ENCODE measurements around the gene GUCA1A. TPM values are rescaled to one million over a fixed set of nuclear protein-coding genes. Genes with fewer than 3 reads are reported as not detected.
"Not testable (repeated sequence)": the region's sequence is repeated elsewhere in the genome, so short reads cannot be mapped to it uniquely, and the experiment has no call there.

GUCA1A gene
- polyA plus RNA-seq, 1 experiment, result 0.20 TPM

- TF ChIP-seq CTCF (IDR thresholded peaks at IDR 0.05; ENCODE audit: insufficient read depth, low read depth, low read length), result no peak
- CTCF ChIA-PET, result no interaction called here
- no peak overlapping the region for H3K4me3 ChIP-seq (ENCODE audit: low read depth, low read length)
- POLR2A ChIA-PET, result no interaction called here
- no peaks in the 10 kb centered on the region for H3K36me3 ChIP-seq (ENCODE audit: control insufficient read depth, insufficient read depth, low read length)
- DNase-seq (ENCODE audit: low read depth), result no peak
- H3K27me3 ChIP-seq (ENCODE audit: control insufficient read depth, insufficient read depth, low read length), result no peaks in the 10 kb centered on the region
Measured at GRCh38 chr6:42182101-42182500, 8.9 kb downstream of the GUCA1A start.

- POLR2A ChIA-PET, result no interaction called here
- no peak for DNase-seq (ENCODE audit: low read depth)
- TF ChIP-seq CTCF (IDR thresholded peaks at IDR 0.05; ENCODE audit: insufficient read depth, low read depth, low read length), result no peak
Measured at GRCh38 chr6:42184475-42184874, 11.3 kb downstream of the GUCA1A start.

GRCh38 chr6:42185597-42185996 lies 12.4 kb downstream of the GUCA1A start:
- CTCF ChIA-PET, result interaction anchor here (1.0 kb wide), 1 partner anchor 18 kb away, joined by 4 read pairs; no protein-coding TSS in a partner anchor

More at GRCh38 chr6:42184475-42184874, 11.3 kb downstream of the GUCA1A start:
- Histone ChIP-seq H3K4me3 (ENCODE audit: low read depth, low read length) (no peak overlapping the region), H3K27me3 (ENCODE audit: control insufficient read depth, insufficient read depth, low read length) (no peaks in the 10 kb centered on the region), H3K36me3 (ENCODE audit: control insufficient read depth, insufficient read depth, low read length) (no peaks in the 10 kb centered on the region)
- CTCF ChIA-PET, result interaction anchor here (1.0 kb wide), 1 partner anchor 17 kb away, joined by 4 read pairs; no protein-coding TSS in a partner anchor

GRCh38 chr6:42188406-42188805 lies 15.2 kb downstream of the GUCA1A start:
- no peak for TF ChIP-seq CTCF (IDR thresholded peaks at IDR 0.05; ENCODE audit: insufficient read depth, low read depth, low read length)
- no peak overlapping the region for H3K4me3 ChIP-seq (ENCODE audit: low read depth, low read length)
- H3K27me3 ChIP-seq (ENCODE audit: control insufficient read depth, insufficient read depth, low read length), result no peaks in the 10 kb centered on the region
- ChIA-PET POLR2A (interaction anchor here (0.7 kb wide), 1 partner anchor 23 kb away, joined by 4 read pairs; no protein-coding TSS in a partner anchor), CTCF (interaction anchor here (0.6 to 1.7 kb wide), 3 partner anchors 26 to 359 kb away, joined by 3 to 6 read pairs (median 4); no protein-coding TSS in a partner anchor)
- no peaks in the 10 kb centered on the region for H3K36me3 ChIP-seq (ENCODE audit: control insufficient read depth, insufficient read depth, low read length)
- DNase-seq (ENCODE audit: low read depth), result no peak

More at GRCh38 chr6:42185597-42185996, 12.4 kb downstream of the GUCA1A start:
- Histone ChIP-seq H3K27me3 (ENCODE audit: control insufficient read depth, insufficient read depth, low read length) (no peaks in the 10 kb centered on the region), H3K4me3 (ENCODE audit: low read depth, low read length) (no peak overlapping the region), H3K36me3 (ENCODE audit: control insufficient read depth, insufficient read depth, low read length) (no peaks in the 10 kb centered on the region)
- POLR2A ChIA-PET, result no interaction called here
- no peak for TF ChIP-seq CTCF (IDR thresholded peaks at IDR 0.05; ENCODE audit: insufficient read depth, low read depth, low read length)
- DNase-seq (ENCODE audit: low read depth), result no peak

GRCh38 chr6:42190554-42191183 lies 17.5 kb downstream of the GUCA1A start:
- Histone ChIP-seq H3K27me3 (ENCODE audit: control insufficient read depth, insufficient read depth, low read length) (no peaks in the 10 kb centered on the region), H3K36me3 (ENCODE audit: control insufficient read depth, insufficient read depth, low read length) (no peaks in the 10 kb centered on the region), H3K4me3 (ENCODE audit: low read depth, low read length) (no peak overlapping the region)
- POLR2A ChIA-PET, result no interaction called here
- TF ChIP-seq CTCF (IDR thresholded peaks at IDR 0.05; ENCODE audit: insufficient read depth, low read depth, low read length), result no peak
- CTCF ChIA-PET, result interaction anchor here (1.2 to 1.3 kb wide), 2 partner anchors 24 kb away, joined by 4 to 7 read pairs; no protein-coding TSS in a partner anchor
- DNase-seq (ENCODE audit: low read depth), result no peak

- CTCF ChIA-PET, result interaction anchor here (0.6 to 1.6 kb wide), 2 partner anchors 23 to 95 kb away, joined by 3 to 5 read pairs; no protein-coding TSS in a partner anchor
- H3K36me3 ChIP-seq (ENCODE audit: control insufficient read depth, insufficient read depth, low read length); H3K4me3 ChIP-seq (ENCODE audit: low read depth, low read length); DNase-seq (ENCODE audit: low read depth); POLR2A ChIA-PET; H3K27me3 ChIP-seq (ENCODE audit: control insufficient read depth, insufficient read depth, low read length): not testable (repeated sequence)
Measured at GRCh38 chr6:42192385-42192784, 19.2 kb downstream of the GUCA1A start.
